Measurements from ENCODE around the gene CEP112.

CEP112 gene

GRCh38 chr17:66129759-66130158 lies 62.2 kb downstream of the CEP112 start:
- no peak for TF ChIP-seq ZNF565 (CRISPR knock-in tag; conservative IDR thresholded peaks at IDR 0.05; ENCODE audit: low read depth)
- no peak for TF ChIP-seq POU6F1 (CRISPR knock-in tag; IDR thresholded peaks at IDR 0.05; ENCODE audit: borderline replicate concordance, low read depth)
- no peak for TF ChIP-seq ZC3H10 (CRISPR knock-in tag; IDR thresholded peaks at IDR 0.05)
- no peak for TF ChIP-seq RARB (CRISPR knock-in tag; IDR thresholded peaks at IDR 0.05)
- no peak for TF ChIP-seq ZNF70 (CRISPR knock-in tag; IDR thresholded peaks at IDR 0.05)
- no peak for TF ChIP-seq CSDC2 (CRISPR knock-in tag; IDR thresholded peaks at IDR 0.05)
- TF ChIP-seq PPARA (CRISPR knock-in tag; IDR thresholded peaks at IDR 0.05; ENCODE audit: borderline replicate concordance) = no peak
- TF ChIP-seq ZFP30 (CRISPR knock-in tag; IDR thresholded peaks at IDR 0.05) = no peak
- no peak for TF ChIP-seq OSR1 (CRISPR knock-in tag; IDR thresholded peaks at IDR 0.05)
- TF ChIP-seq ISL1 (CRISPR knock-in tag; IDR thresholded peaks at IDR 0.05) = no peak
- no peak for TF ChIP-seq ARNTL (CRISPR knock-in tag; IDR thresholded peaks at IDR 0.05; ENCODE audit: borderline replicate concordance, low read depth)
- no peak for TF ChIP-seq TCF4 (CRISPR knock-in tag; IDR thresholded peaks at IDR 0.05; ENCODE audit: borderline replicate concordance)
- no peak for TF ChIP-seq CSRNP3 (CRISPR knock-in tag; IDR thresholded peaks at IDR 0.05)
- TF ChIP-seq CREB5 (CRISPR knock-in tag; IDR thresholded peaks at IDR 0.05; ENCODE audit: low read depth) = no peak
- TF ChIP-seq BACH2 (CRISPR knock-in tag; IDR thresholded peaks at IDR 0.05; ENCODE audit: borderline replicate concordance) = no peak
- no peak for TF ChIP-seq TSHZ2 (CRISPR knock-in tag; IDR thresholded peaks at IDR 0.05)
- TF ChIP-seq PATZ1 (CRISPR knock-in tag; IDR thresholded peaks at IDR 0.05; ENCODE audit: borderline replicate concordance) = no peak
- TF ChIP-seq GLIS3 (CRISPR knock-in tag; IDR thresholded peaks at IDR 0.05) = no peak
- no peak for TF ChIP-seq ZNF8 (CRISPR knock-in tag; IDR thresholded peaks at IDR 0.05)
- ATAC-seq = no peak

- TF ChIP-seq ARNTL (CRISPR knock-in tag; IDR thresholded peaks at IDR 0.05; ENCODE audit: borderline replicate concordance, low read depth) (no peak), TCF4 (CRISPR knock-in tag; IDR thresholded peaks at IDR 0.05; ENCODE audit: borderline replicate concordance) (no peak), TOX (CRISPR knock-in tag; IDR thresholded peaks at IDR 0.05; ENCODE audit: borderline replicate concordance) (no peak), ZNF8 (CRISPR knock-in tag; IDR thresholded peaks at IDR 0.05) (no peak), ZNF565 (CRISPR knock-in tag; conservative IDR thresholded peaks at IDR 0.05; ENCODE audit: low read depth) (no peak), CSDC2 (CRISPR knock-in tag; IDR thresholded peaks at IDR 0.05) (no peak), ZFP30 (CRISPR knock-in tag; IDR thresholded peaks at IDR 0.05) (no peak), GLIS3 (CRISPR knock-in tag; IDR thresholded peaks at IDR 0.05) (no peak), POU6F1 (CRISPR knock-in tag; IDR thresholded peaks at IDR 0.05; ENCODE audit: borderline replicate concordance, low read depth) (no peak), RARB (CRISPR knock-in tag; IDR thresholded peaks at IDR 0.05) (no peak)
Measured at GRCh38 chr17:66126231-66126630, 65.7 kb downstream of the CEP112 start.

More at GRCh38 chr17:66126231-66126630, 65.7 kb downstream of the CEP112 start:
- ATAC-seq = no peak
